HG03196 (cell line): Measurements from ENCODE around the gene LEMD2.
"Not testable (repeated sequence)": the region's sequence is repeated elsewhere in the genome, so short reads cannot be mapped to it uniquely, and the experiment has no call there.

ENCODE experiments used
- ATAC-seq: cut with Tn5 transposase; IDR thresholded peaks from one replicate; pipeline ENCODE4 v1.9.1; 2021; ENCODE audit not compliant: unreplicated experiment

The LEMD2 gene

DNA sequence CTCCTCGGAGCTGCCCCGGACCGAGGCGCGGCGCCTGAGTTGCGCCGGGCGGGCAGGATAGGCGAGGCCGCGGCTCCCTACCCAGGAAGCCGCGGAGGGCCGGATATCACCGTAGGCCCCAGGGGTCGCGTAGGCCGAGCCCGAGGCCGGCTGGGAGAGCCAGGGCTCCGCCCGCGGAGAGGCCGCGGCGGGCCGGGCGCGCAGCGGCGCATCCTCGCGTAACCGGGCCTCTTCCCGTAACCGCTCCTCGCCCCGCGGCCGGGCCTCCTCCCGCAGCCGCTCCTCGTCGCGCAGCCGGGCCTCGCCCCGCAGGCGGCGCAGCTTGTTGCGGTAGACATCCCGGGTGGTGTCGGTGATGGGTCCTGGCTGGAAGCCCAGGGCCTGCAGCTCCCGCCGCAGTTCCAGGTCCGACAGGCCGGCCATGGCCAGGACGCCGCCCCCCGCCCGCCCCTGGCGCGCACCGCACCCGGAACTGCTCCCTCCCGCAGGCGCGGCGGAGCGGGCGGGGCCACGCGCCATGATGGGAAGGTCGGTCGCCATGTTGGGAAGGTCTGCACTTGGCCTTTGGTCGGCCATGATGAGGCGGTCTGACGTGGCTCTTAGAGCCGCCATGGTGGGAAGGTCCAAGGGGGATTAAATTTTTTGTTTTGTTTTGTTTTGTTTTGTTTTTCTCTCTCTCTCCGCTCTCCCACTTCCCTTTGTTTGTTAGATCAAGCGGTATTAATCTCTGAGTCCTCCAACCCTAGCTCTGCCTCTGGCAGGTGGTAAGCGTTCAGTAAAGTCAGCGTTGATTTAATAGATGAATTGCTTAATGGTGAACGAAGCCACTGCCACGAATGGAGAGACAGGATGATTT, at the start of gene LEMD2:
Gene LEMD2, minus strand, starts transcription at position 437 of the 856 bp plus-strand sequence. Its CDS starts 14 bp downstream, at position 423.
- peak; percentile 89 for ATAC-seq

DNA sequence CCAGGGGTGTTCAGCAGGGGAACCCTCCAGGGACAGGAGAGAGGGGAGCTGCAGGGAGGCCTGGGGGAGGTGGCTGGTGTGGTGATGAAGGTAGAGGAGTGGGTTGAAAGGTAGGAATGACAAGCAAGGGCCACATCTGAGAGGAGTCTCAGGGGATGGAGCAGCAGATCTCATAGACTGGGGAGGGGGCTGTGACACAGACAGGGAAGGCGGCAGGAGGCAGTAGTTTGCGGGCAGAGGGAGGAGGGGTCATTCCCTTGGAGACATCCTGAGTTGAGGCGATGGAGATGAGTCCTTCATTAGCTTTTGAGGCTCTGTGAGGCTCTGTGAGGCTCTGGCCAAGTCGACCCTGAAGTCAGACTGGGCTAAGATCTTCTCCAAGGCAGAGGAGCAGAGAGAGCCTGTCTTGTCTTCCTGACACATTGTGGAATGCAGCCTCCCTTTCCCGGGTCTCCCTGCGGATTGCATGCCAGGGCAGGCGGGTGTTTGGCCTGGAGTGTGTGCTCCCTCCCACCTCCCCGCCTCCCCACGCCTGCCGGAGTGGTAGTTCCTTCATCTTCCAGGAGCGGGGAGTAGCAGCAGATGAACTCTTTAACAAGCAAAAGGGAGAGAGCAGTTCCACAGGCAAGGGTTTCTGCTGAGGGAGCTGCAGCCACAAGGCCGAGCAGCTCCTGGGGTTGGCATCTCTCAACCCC, 49.2 kb upstream of the LEMD2 start:
- ATAC-seq = no peak

DNA sequence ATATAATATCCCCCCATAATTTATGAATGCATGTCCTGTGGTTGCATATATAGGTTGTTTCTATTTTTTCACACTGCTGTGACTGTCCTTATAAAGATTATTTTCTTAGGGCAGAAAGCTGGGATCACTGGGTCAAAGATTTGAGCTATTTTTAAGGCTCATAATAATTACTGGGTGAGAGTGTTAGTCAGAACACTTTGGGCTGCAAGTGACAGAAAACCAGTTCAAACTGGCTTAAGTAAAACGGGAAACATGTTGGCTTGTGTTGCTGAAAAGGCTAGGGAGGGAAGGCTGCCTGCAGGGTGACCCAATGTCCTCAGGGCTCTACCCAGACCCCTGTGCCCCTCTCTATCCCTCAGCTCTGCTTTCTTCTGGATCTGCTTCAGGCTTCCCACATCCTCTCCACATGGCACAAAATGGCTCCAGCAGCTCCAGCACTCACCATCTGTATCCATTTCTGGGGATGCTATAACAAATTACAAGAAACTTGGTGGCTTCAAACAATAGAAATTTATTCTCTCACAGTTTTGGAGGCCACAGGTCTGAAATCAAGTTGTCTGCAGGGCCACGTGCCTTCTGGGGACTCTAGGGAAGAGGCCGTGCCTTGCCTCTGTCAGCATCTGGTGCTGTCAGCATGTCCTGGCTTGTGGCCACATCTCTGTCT, 48.0 kb upstream of the LEMD2 start:
- no peak for ATAC-seq

DNA sequence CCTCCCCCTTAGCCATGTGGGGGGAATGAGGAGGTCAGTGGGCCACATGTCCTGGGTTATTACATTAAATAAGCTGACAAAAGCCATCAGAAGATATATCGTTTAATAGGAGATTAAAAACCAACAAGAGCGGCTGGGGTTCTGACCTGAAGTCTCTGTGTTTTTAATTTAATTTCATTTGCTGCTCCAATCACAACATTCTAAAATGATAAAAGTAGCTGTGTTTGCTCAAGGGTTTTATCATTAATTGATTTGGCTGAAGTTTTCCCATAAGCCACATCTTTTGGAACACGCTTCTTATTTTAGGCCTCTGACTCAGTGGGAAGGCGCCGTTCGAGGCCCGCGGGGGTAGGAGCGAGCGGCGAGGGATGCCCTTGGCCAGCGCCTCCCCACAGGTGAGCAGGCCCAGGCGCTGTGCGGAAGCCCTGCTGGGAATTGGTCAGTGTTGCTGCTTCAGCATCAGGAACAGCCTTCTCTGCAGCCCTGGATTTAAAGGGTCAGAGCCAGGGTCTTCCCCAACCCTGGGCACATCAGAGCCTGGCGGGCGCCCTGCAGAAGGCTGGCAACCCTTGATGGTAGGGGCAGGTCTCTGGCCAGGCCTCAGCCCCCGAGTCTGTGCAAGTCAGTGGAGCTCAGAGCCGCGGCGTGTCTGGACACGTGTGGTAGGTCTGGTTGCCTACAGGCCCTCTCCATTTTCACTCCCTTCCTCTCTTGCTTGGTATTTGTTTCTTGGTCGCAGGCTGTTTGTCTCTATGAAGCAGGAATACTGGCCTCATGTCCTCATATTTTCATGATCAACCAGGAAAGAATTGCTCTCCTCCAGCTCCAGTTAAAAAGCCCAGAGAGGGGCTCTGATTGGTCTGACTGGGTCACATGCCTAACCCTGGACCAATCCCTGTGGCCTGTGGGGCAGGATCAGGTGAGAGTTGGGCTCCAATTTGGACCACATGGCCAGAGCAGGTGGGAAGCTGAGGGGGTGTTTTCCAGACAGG, 45.8 kb upstream of the LEMD2 start:
- no peak for ATAC-seq

DNA sequence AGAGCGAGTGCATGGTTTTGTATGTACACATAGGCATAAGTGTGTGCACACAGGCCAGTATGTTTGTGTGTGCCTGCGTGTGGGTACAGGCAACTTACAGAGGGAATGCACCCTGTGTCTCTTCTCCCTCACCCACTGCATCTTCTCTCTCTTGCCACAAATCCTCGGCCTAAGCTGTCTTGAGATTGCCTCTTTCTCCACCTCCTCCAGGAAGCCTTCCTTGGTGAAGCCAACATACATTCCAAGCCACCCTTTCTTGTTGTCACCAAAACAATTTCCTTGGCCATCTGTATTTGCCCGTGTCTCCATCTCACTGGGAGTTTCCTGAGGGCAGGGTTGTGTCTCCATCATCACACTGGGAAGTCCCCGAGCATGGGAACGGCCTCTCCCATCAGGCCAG, 44.7 kb upstream of the LEMD2 start:
- ATAC-seq = no peak

DNA sequence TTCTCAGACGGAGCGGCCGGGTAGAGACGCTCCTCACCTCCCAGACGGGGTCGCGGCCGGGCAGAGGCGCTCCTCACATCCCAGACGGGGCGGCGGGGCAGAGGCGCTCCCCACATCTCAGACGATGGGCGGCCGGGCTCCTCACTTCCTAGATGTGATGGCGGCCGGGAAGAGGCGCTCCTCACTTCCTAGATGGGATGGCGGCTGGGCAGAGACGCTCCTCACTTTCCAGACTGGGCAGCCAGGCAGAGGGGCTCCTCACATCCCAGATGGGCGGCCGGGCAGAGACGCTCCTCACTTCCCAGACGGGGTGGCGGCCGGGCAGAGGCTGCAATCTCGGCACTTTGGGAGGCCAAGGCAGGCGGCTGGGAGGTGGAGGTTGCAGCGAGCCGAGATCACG, 43.9 kb upstream of the LEMD2 start:
- ATAC-seq = not testable (repeated sequence)

DNA sequence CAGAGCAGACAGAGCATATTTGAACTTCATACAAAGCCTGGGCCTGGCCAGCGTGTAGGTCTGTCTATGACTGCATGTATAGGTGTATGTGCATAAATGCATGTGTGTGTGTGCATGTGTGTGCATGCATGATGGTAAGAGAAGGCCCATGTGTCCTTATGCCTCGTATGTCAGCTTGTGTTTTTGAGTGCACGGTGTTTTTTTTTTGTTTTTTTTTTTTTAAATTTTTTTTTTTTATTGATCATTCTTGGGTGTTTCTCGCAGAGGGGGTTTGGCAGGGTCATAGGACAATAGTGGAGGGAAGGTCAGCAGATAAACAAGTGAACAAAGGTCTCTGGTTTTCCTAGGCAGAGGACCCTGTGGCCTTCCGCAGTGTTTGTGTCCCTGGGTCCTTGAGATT, 42.8 kb upstream of the LEMD2 start:
- ATAC-seq = not testable (repeated sequence)

DNA sequence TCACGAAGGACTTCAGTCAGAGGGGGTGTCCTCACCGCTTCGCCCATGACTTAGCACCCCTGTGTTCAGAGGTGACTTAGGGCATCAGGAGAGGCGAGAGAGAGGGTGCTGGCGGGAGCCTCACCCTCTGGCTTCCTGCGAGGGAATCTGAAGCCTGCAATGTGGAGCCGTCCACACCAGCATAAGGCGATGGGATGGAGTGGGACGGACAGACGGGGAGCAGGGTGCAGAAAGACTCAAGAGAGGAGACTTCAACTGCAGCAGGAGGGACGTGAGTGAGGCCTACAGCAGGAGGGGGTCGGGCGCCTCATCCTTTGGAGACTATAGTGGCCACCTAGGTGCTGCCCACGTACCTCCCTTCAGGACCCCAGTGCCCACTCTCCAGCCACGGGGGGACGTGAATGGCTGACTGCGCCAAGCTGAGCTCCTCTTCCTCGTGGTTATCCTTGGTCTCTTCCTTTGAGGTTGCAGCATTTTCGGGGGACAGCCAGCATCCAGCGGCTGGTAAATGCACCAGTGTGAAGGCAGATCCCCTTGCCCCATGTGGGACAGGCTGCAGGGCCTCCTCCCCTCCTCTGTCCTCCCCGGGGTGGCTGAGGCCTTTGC, 41.8 kb upstream of the LEMD2 start:
- ATAC-seq = no peak

DNA sequence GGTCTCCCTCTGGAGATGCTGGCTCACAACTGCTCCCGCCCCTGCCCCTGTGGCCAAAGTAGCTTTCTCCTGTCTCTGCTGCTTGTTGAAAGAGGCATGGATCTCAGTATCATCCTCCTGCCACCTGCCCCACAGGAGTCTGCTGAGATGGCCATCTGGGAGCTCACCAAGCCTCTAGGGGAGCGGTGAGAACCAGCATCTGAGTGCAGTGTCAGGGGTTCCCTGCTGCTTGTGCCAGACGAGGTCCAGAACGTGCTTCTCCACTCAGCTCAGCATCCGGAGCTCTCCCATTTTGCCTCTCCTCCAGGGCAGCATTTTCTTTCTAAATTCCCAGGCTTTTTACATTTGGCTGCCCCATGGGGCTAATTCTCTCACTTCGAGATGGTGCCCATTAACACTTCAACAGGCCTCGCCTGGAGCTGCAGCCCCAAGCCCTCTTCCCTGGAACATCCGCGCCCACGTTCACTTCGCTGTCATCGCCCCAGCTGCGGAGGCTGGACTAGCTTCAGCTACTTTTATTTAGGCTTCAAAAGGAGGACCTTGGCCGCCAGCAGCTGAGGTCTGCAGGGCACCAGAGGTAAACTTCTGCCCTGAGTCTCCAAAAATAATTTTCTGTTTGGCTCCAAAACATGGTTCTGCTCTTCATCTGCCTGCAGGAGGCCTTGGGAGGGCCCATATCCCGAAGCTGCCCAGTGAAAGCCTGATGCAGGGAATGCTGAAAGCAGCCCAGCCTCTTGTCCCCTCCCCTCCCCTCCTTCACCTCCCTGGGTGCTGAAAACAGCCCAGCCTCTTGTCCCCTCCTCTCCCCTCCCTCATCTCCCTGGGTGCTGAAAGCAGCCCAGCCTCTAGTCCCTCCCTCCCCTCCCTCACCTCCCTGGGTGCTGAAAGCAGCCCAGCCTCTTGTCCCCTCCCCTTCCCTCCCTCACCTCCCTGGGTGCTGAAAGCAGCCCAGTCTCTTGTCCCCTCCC, 40.1 kb upstream of the LEMD2 start:
- no peak for ATAC-seq

DNA sequence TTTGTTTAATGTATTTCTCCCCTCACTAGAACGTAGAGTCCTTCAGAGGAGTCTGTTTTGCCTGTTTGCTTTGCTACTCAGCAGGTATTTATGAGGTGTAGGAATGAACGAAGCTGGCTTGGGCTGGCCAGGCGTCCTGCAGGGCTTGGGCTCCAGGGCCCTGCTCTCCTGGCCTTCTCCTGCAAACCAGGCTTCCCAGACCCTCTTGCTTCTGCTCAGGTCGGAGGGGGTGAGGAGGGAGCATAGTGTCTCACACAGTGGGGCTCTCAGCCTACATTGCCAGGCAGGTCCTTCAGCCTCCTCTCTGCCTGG, 39.5 kb upstream of the LEMD2 start:
- no peak for ATAC-seq

DNA sequence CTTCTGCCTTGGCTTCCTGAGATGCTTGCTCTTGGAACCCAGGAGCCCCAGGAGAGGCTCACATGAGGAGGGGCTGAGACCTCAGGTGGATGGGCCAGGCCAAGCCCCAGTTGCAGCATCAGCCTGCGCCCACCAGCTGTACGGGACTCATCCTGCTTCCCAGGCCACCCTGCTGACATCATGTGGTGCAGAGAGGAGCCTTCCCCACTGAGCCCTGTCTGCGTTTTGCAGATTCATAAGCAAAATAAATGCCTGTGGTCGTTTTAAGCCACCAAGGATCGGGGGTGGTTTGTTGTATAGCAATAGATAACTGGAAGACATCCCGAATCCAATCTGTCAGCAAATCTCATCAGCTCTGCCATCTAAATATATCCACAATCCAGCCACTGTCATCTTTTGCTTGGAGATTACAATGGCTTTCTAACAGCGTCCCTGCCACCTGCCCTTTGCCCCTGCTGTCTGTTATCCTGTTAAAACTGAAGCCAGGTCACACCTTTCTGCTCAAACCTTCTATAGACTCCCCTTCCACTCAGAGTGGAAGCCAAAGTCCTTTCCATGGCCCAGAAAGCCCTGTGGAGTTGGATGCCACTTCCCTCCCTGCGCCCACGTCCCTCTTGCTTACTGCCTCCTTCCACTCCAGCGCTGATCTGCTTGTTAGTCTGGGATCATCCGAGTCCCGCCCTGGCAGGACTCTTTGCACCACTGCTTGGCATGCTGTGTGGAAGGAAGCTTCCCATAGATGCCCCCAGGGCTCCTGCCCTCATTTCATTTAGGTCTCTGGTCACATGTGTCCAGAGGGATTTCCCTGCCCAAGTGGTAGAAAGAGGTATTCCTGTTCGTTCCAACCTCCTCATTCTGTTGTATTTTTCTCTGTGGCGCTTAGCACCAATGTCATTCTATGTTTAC, 38.9 kb upstream of the LEMD2 start:
- ATAC-seq = no peak

DNA sequence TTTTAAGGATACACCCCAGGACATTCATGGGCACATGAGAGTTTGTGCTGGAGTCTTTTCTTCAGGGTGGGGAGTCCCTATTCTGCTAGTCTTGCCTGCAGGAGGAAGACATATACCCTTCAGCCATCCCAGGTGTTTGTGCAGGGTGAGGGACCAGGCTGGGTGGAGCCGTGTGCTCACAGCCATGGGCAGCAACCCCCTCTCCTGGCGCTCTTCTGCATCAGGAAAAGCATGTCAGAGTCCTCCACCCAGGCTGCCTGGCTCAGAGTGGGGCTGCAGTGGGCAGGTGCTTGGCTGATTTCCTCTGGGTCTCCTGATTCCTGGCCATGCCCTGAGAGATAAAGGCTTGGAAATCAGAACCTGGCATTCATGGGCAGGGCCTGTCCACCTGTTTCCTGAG, 37.6 kb upstream of the LEMD2 start:
- no peak for ATAC-seq

DNA sequence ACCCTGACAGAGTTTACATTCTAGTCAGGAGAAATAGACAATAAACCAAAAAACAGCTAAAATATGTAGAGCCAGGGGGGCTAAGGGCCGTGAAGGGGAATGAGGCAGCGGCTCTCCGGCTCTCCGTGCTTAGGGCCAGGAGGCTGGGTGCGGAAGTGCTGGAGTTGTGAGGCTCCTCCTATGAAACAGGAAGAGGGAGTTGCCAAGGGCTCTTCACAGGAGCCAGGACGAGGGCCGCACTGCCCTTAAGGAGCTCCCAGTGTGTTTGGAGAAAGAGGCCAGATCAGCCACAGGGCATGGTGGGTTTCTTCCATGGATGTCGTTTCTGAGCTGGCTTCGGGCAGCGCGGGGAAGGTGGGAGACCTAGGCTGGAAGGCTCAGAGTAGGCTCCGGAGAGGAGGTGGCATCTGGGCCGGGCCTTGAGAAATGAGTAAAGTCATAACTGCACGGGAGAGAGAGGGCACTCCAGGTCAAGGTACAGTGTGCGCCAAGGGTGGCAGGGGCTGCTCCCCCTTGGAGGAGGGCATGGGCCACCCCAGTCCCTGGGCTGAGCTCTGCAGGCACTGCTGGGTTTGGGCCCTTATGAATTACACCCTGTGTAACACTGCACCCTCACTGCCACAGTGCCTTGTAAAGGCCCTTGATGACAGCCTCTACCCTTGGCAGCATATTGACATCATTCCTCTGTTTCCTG, 35.7 kb upstream of the LEMD2 start:
- no peak for ATAC-seq

DNA sequence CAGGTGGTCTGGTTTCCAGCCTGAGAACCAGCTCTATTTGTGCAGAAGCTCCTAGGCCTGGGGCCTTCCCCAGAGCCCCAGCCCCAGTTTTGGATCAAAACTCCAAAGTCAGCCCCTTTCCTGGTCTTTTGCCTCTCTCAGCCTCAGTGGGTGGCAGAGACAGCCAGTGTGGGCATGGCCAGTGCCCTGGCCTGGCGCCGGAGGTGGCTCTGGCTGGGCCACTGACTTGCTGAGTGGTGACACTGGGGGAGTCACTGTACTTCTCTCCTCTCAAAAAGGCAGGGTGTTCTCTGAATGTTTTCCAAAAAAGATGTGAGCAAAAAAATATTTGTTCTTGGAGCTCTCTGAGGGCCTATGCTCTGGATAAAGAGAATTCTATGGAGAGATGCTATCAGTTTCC, 34.9 kb upstream of the LEMD2 start:
- no peak for ATAC-seq

DNA sequence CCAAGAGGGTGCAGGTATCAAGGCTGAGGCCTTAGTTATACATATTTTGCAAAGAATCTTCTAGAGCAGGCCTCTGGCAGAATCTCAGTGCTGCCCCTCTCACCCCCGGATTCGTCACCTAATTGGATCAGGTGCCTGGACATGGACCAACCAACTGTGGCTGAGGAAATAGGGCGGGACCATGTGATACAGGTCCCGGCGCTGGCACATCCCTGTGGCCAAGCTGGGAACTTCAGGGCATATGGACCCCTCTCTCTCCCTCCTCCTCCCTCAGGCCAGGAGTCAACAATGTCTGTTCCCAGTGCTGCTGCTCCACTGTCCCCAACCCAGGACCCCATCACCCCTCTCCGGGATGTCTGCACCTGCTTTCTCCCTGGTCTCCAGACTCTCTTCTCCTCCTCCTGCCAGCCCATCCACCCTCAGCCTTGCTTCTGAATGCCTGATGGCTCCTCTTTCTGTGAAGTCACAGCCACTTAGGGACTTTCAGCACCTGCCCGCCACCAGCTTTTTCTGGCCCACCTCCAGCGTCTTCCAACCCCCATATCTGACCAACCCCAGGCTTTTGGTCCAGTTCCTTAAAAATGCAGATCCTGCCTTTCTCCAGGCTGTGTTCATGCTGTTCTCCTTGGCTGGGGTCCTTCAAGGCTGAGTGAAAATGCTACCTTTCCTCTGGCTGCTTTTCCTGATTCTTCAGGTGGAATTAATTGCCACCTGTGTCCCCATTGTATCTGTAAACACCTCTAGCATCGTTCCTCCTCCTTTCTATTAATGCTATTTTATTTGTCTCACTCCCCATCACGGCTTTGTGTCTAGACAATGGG, 33.9 kb upstream of the LEMD2 start:
- no peak for ATAC-seq

DNA sequence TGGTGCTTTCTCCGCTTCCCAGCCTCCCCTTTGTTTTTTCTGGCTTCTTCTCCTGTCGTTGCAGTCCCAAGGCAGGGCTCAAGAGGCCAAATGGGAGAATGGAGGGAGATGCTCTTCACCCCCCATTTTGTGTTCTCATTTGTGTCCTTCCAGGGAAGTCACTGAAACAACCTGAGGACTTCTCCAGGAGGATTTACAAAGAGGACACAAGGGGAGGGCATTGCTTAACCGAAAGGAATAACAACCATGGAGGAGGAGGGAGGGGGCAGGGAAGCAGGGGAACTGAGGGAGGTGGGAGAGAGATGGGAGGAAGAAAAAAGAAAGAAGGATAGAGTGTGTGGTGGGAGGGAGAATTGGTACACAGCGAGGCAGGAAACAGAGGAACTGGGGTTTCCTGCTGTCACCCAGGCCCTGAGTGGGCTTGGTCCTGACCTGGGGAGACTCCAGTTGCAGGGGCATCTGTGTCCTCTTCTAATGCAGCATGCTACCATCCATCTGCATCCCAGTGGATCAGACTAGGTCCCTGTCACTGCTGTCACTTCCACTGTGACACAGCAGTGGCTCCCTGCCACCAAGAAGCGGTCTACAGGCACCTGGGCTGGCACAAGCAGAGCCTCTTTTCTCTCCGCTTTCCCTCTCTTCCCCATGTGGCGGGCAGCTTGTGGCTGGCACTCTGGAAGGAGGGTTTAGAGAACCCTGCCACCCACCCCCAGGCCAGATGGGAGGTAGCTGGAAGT, 32.0 kb upstream of the LEMD2 start:
- no peak for ATAC-seq
